Lower leg skin (tissue), 4 donors: ENCODE data around the gene TRIM71. TPM values are rescaled to one million over a fixed set of nuclear protein-coding genes. Genes with fewer than 3 reads are reported as not detected.

Experiments
- DNase-seq, 2 donors: peaks; one replicate each; pipeline ENCODE4 v3.0.0-alpha.2; 2019; ENCODE audit warnings: low spot score in 2 of 2
- H3K4me3 ChIP-seq: fragments of 200-600 bp; sonication (generic); 2 replicates; pipeline ENCODE4 v1.5.1; 2017; ENCODE audit warnings: mild to moderate bottlenecking, low read depth; ENCODE audit not compliant: poor library complexity, severe bottlenecking
- POLR2A ChIP-seq, 2 donors: fragments of 450-650 bp; IDR thresholded peaks; one replicate each; pipeline ENCODE4 v1.6.1; 2016 to 2017; ENCODE audit warnings: antibody characterized with exemption in 2 of 2, mild to moderate bottlenecking in 1 of 2, moderate library complexity in 1 of 2
- WGBS, 2 donors: methylation state at CpG; one replicate each; pipeline ENCODE4 v1.1.5; 2018; 5-methylcytosine and 5-hydroxymethylcytosine counted together
- intact Hi-C: fragments of 100-400 bp; cut with DNase I; formaldehyde crosslinking; loops from one replicate; pipeline ENCODE4 v1.15.0; 2023; ENCODE audit warnings: low total_unique reads
- total RNA-seq, 4 donors: library from RNA; depleted of rRNA; stranded (reverse); fragments of >200 nt; gene quantifications; one replicate each; pipeline ENCODE4 v1.1.0, GENCODE V29; 2016
- TF ChIP-seq, protein P1 (sequence below), 3 donors: fragments of 450-650 bp; IDR thresholded peaks; one replicate each; pipeline ENCODE4 v1.5.1; 2016; ENCODE audit warnings: antibody characterized with exemption in 3 of 3, mild to moderate bottlenecking in 3 of 3, moderate library complexity in 2 of 3

TRIM71 gene
- total RNA-seq, 4 donors from 2014 or later: 0.03 TPM; not detected in 3

DNA sequence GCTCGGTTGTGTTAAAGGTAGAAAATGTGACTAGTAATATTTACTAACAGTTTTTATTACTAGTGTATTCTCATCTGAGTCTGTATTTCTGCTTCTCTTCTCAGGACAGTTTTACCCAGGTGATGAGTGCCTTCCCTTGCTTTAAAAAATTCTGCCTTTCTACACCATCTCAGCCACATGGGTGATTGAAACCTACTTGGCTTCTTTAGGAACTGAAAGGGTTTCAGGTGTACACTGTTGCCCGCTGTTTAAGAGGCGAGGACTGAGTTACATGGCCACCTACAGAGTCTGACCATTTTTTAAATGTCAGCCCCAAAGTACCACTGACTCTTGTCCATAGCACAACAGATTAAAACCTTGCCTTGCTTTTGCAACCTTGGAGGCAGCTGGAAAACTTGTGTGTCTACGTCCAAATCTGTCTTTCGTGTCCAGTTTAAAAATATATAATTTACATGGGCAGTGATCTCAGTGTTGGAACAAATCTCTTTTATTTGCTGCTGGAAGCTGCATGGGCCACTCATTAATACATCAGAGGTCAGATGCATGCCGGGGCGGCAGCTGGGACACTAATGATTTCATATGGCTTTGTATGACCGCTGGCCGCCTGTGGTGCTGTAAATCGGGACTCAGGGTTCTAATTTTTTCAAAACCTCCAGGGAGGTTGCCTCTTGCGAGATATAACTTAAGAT is 44.6 kb downstream of the TRIM71 start:
- H3K4me3 ChIP-seq: no peak overlapping the region
- TF ChIP-seq POLR2A (IDR thresholded peaks at IDR 0.05): no peak
- TF ChIP-seq, protein P1, sequence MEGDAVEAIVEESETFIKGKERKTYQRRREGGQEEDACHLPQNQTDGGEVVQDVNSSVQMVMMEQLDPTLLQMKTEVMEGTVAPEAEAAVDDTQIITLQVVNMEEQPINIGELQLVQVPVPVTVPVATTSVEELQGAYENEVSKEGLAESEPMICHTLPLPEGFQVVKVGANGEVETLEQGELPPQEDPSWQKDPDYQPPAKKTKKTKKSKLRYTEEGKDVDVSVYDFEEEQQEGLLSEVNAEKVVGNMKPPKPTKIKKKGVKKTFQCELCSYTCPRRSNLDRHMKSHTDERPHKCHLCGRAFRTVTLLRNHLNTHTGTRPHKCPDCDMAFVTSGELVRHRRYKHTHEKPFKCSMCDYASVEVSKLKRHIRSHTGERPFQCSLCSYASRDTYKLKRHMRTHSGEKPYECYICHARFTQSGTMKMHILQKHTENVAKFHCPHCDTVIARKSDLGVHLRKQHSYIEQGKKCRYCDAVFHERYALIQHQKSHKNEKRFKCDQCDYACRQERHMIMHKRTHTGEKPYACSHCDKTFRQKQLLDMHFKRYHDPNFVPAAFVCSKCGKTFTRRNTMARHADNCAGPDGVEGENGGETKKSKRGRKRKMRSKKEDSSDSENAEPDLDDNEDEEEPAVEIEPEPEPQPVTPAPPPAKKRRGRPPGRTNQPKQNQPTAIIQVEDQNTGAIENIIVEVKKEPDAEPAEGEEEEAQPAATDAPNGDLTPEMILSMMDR (IDR thresholded peaks at IDR 0.05): no peak
- 66 to 87% methylated on average over 11 of the region's 11 CpGs for WGBS, 2 donors
- no peak for DNase-seq
- intact Hi-C loops: no loop called here

DNA sequence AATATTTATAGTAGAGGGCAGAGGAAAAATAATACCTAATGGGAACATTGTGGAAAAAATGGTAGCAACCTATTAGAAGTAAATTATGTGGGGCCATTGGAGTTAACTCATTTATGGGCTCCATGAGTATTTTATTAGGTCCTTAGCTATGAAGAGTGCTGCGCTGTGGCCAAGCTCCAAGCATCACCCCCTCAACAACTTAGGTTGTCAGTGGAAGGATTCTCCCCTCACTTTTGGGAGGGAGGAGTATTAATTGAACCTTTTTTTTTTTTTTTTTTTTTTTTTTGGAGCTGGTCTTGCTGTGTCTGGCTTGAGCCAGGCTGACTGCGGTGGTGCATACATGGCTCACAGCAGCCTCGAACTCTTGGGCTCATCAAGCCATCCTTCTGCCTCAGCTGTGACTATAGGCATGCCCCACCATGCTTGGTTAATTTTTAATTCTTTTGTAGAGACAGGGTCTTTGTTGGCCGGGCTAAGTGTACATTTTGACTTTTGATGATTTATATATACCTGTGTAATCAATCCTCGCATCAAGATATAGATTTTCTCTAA is 45.2 kb downstream of the TRIM71 start:
- DNase-seq: no peak
- intact Hi-C loops: no loop called here
- no peak for TF ChIP-seq POLR2A (IDR thresholded peaks at IDR 0.05)
- TF ChIP-seq, protein P1 (IDR thresholded peaks at IDR 0.05): no peak

DNA sequence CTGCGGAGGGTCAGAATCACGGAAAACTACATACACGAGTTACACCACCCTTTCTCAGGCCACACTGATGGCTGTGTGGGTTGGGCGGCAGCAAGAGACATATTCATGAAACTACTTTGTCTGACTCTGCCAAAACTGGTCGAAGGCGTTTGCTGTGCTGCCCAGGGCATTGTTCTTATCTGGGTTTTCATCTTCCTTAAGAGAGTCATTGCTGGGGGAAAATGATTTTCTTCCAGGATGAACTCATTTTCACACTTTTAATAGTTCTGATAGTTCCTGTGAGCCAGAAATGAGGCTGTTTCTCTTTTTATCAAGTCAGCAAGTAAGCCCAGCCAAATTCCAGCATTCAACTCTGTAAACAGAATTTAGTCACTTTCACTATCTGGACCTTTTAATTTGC is 47.6 kb downstream of the TRIM71 start:
- DNase-seq: no peak
- no peak overlapping the region for H3K4me3 ChIP-seq
- 22 to 40% methylated on average over 6 of the region's 6 CpGs for WGBS, 2 donors
- no peak for TF ChIP-seq POLR2A (IDR thresholded peaks at IDR 0.05)
- TF ChIP-seq, protein P1 (IDR thresholded peaks at IDR 0.05): no peak
- intact Hi-C loops: no loop called here

More for the DNA sequence above, 45.2 kb downstream of the TRIM71 start:
- WGBS, 2 donors: 93 to 96% methylated on average over 5 of the region's 5 CpGs
- H3K4me3 ChIP-seq: no peak overlapping the region

DNA sequence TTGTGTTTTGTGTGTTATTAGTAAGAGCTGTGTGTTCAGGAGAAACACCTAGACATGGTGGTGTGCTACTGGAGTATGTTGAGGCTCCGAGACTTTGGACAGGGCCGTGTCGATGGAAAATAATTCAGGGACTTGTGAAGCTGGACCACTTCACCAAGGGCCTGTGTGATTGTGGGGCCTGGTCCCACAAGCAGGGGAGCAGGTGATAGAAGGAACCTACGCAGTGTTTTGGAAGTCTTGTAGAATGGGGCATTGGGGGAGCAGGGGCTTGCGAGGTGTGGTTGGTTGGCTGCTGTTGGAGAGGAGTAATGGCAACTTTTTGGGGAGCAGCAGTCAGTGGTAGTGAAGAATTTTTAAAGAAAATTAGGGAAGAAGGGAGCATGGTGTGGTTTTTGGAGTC is 48.7 kb downstream of the TRIM71 start:
- WGBS, 2 donors: 95 to 98% methylated on average over 5 of the region's 5 CpGs
- intact Hi-C loops: no loop called here
- no peak overlapping the region for H3K4me3 ChIP-seq
- no peak for DNase-seq
- TF ChIP-seq, protein P1 (IDR thresholded peaks at IDR 0.05): no peak
- no peak for TF ChIP-seq POLR2A (IDR thresholded peaks at IDR 0.05)

DNA sequence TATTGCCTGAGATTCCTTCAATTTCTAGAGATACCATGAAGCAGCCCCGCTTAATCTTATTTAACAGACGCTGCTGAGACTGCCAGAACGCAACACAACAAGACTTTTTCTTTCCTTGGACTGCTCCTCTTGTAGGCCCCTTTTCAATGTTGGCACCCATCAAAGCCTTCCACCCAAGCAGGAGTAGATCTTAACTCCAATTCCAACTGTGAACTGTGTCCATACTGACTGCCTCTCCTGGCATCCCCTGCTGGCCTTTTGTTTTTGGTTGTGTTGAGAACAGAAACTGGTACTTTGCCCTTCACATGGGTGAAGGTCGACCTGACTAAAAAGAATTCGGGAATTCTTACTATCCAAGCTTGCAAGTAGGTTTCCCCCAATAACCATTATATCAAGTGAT is 50.2 kb downstream of the TRIM71 start:
- WGBS, 2 donors: 92 to 94% methylated on average over 5 of the region's 5 CpGs
- H3K4me3 ChIP-seq: no peak overlapping the region
- TF ChIP-seq, protein P1 (IDR thresholded peaks at IDR 0.05): no peak
- no peak for TF ChIP-seq POLR2A (IDR thresholded peaks at IDR 0.05)
- intact Hi-C loops: no loop called here
- DNase-seq: no peak
